WERI-Rb-1 (cell line): ENCODE data around the gene DNAAF8.

Experiments
- DNase-seq: peaks from one replicate; pipeline ENCODE4 v3.0.0-alpha.2; 2020
- H3K27ac ChIP-seq: fragments of 250-450 bp; sonication (Bioruptor Pico); 2 replicates; pipeline ENCODE4 v1.5.1; 2020; ENCODE audit warnings: mild to moderate bottlenecking, moderate library complexity
- H3K27me3 ChIP-seq: fragments of 250-450 bp; sonication (Bioruptor Pico); 2 replicates; pipeline ENCODE4 v1.5.1; 2021; ENCODE audit warnings: mild to moderate bottlenecking, low read depth, moderate library complexity; ENCODE audit not compliant: insufficient read depth, severe bottlenecking
- H3K36me3 ChIP-seq: fragments of 250-450 bp; sonication (Bioruptor Pico); 2 replicates; pipeline ENCODE4 v1.5.1; 2020; ENCODE audit warnings: mild to moderate bottlenecking, moderate library complexity
- H3K4me3 ChIP-seq: 2 replicates; pipeline ENCODE4 v1.5.1; 2011; ENCODE audit warnings: low read depth, mild to moderate bottlenecking, control low read depth, low read length
- H3K9me3 ChIP-seq: fragments of 250-450 bp; sonication (Bioruptor Pico); 2 replicates; pipeline ENCODE4 v1.5.1; 2021; ENCODE audit warnings: mild to moderate bottlenecking, moderate library complexity; ENCODE audit not compliant: severe bottlenecking
- CTCF ChIP-seq: IDR thresholded peaks from 2 replicates; pipeline ENCODE4 v1.5.1; 2011; ENCODE audit warnings: low read depth, mild to moderate bottlenecking, control low read depth, inconsistent platforms, low read length

The DNAAF8 gene

GRCh38 chr16:4734063-4734729 lies at the start of gene DNAAF8, which contains the start of gene ANKS3:
Gene DNAAF8, plus strand, starts transcription at chr16:4734537. Its CDS starts 1,978 bp downstream, at chr16:4736515.
Gene ANKS3, minus strand, starts transcription at chr16:4734271. Its CDS starts 4,122 bp downstream, at chr16:4730149.
- Histone ChIP-seq H3K9me3 (no peaks in the 10 kb centered on the region), H3K27ac (peak within 1 kb of the TSS; percentile 80)

GRCh38 chr16:4684763-4685162 lies 49.6 kb upstream of the DNAAF8 start:
- TF ChIP-seq CTCF, result no peak
- H3K27ac ChIP-seq, result no peak overlapping the region
- peaks cover 26% of the 10 kb centered on the region for H3K36me3 ChIP-seq
- no peaks in the 10 kb centered on the region for H3K9me3 ChIP-seq
- no peak for DNase-seq
- H3K4me3 ChIP-seq, result no peak overlapping the region
- no peaks in the 10 kb centered on the region for H3K27me3 ChIP-seq

More at GRCh38 chr16:4734063-4734729, at the start of gene DNAAF8, which contains the start of gene ANKS3:
- Histone ChIP-seq H3K27me3 (no peaks in the 10 kb centered on the region), H3K36me3 (peaks cover 19% of the 10 kb centered on the region), H3K4me3 (peak within 1 kb of the TSS; percentile 96)
- no peak for TF ChIP-seq CTCF
- peak; percentile 97 for DNase-seq

- no peak overlapping the region for H3K27ac ChIP-seq
- no peak for TF ChIP-seq CTCF
- H3K36me3 ChIP-seq, result peaks cover 26% of the 10 kb centered on the region
- no peak for DNase-seq
- no peaks in the 10 kb centered on the region for H3K9me3 ChIP-seq
- no peaks in the 10 kb centered on the region for H3K27me3 ChIP-seq
- no peak overlapping the region for H3K4me3 ChIP-seq
These were observed 49.0 kb upstream of the DNAAF8 start for GRCh38 chr16:4685292-4685691.

- no peaks in the 10 kb centered on the region for H3K9me3 ChIP-seq
- DNase-seq, result no peak
- no peaks in the 10 kb centered on the region for H3K27me3 ChIP-seq
- no peak overlapping the region for H3K4me3 ChIP-seq
- no peak overlapping the region for H3K27ac ChIP-seq
- TF ChIP-seq CTCF, result no peak
- H3K36me3 ChIP-seq, result peaks cover 26% of the 10 kb centered on the region
These were observed 48.4 kb upstream of the DNAAF8 start for GRCh38 chr16:4685776-4686496.

- H3K27ac ChIP-seq, result no peak overlapping the region
- H3K9me3 ChIP-seq, result no peaks in the 10 kb centered on the region
- no peak for DNase-seq
- H3K36me3 ChIP-seq, result peaks cover 26% of the 10 kb centered on the region
- no peaks in the 10 kb centered on the region for H3K27me3 ChIP-seq
- TF ChIP-seq CTCF, result no peak
- H3K4me3 ChIP-seq, result no peak overlapping the region
These were observed 47.7 kb upstream of the DNAAF8 start for GRCh38 chr16:4686497-4687210.
